HUES6 (cell line): Measurements from ENCODE around the gene BTBD9.

Experiments used
- H3K27ac ChIP-seq: 2 replicates; pipeline ENCODE4 v1.7.0; 2013; ENCODE audit warnings: low read depth, mild to moderate bottlenecking, low read length, inconsistent platforms
- H3K27me3 ChIP-seq: 2 replicates; pipeline ENCODE4 v1.6.1; 2013; ENCODE audit warnings: low read length; ENCODE audit not compliant: control insufficient read depth, insufficient read depth
- H3K36me3 ChIP-seq: 2 replicates; pipeline ENCODE4 v1.6.1; 2013; ENCODE audit warnings: low read length; ENCODE audit not compliant: control insufficient read depth, insufficient read depth
- H3K4me1 ChIP-seq: 2 replicates; pipeline ENCODE4 v1.6.1; 2013; ENCODE audit warnings: low read length; ENCODE audit not compliant: control insufficient read depth, insufficient read depth
- H3K4me3 ChIP-seq: 2 replicates; pipeline ENCODE4 v1.5.1; 2013; ENCODE audit warnings: low read depth, low read length
- H3K9ac ChIP-seq: one replicate; pipeline ENCODE4 v1.6.1; 2013; ENCODE audit warnings: mild to moderate bottlenecking, low read length
- H3K9me3 ChIP-seq: 2 replicates; pipeline ENCODE4 v1.6.1; 2013; ENCODE audit warnings: low read depth, low read length; ENCODE audit not compliant: control insufficient read depth, insufficient read depth

BTBD9 gene

GRCh38 chr6:38287487-38287886 lies 352.2 kb downstream of the BTBD9 start:
- no peak overlapping the region for H3K27ac ChIP-seq
- no peaks in the 10 kb centered on the region for H3K27me3 ChIP-seq
- H3K4me3 ChIP-seq: no peak overlapping the region
- H3K36me3 ChIP-seq: no peaks in the 10 kb centered on the region
- H3K9ac ChIP-seq: no peak overlapping the region
- H3K4me1 ChIP-seq: peaks cover 16% of the 10 kb centered on the region; the same call in 1 of the 2 replicates
- H3K9me3 ChIP-seq: no peaks in the 10 kb centered on the region

GRCh38 chr6:38284802-38285394 lies 354.8 kb downstream of the BTBD9 start:
- Histone ChIP-seq H3K36me3 (no peaks in the 10 kb centered on the region), H3K9me3 (no peaks in the 10 kb centered on the region), H3K9ac (no peak overlapping the region), H3K27me3 (no peaks in the 10 kb centered on the region), H3K27ac (no peak overlapping the region), H3K4me3 (no peak overlapping the region), H3K4me1 (peaks cover 25% of the 10 kb centered on the region)

- Histone ChIP-seq H3K4me1 (peaks cover 26% of the 10 kb centered on the region), H3K4me3 (no peak overlapping the region)
Measured at GRCh38 chr6:38283734-38284362, 355.9 kb downstream of the BTBD9 start.

GRCh38 chr6:38282911-38283310 lies 356.8 kb downstream of the BTBD9 start:
- Histone ChIP-seq H3K4me3 (no peak overlapping the region), H3K9me3 (no peaks in the 10 kb centered on the region), H3K4me1 (peaks cover 26% of the 10 kb centered on the region), H3K36me3 (no peaks in the 10 kb centered on the region), H3K27ac (no peak overlapping the region), H3K27me3 (no peaks in the 10 kb centered on the region), H3K9ac (no peak overlapping the region)

More at GRCh38 chr6:38283734-38284362, 355.9 kb downstream of the BTBD9 start:
- no peaks in the 10 kb centered on the region for H3K9me3 ChIP-seq
- H3K27ac ChIP-seq: no peak overlapping the region
- H3K36me3 ChIP-seq: no peaks in the 10 kb centered on the region
- H3K9ac ChIP-seq: no peak overlapping the region
- H3K27me3 ChIP-seq: no peaks in the 10 kb centered on the region

GRCh38 chr6:38281126-38281525 lies 358.6 kb downstream of the BTBD9 start:
- Histone ChIP-seq H3K4me1 (peaks cover 26% of the 10 kb centered on the region), H3K36me3 (no peaks in the 10 kb centered on the region), H3K9me3 (no peaks in the 10 kb centered on the region), H3K27me3 (no peaks in the 10 kb centered on the region), H3K9ac (no peak overlapping the region), H3K27ac (no peak overlapping the region), H3K4me3 (no peak overlapping the region)

- H3K27me3 ChIP-seq: no peaks in the 10 kb centered on the region
- H3K36me3 ChIP-seq: no peaks in the 10 kb centered on the region
- H3K4me3 ChIP-seq: no peak overlapping the region
- H3K9ac ChIP-seq: no peak overlapping the region
- H3K27ac ChIP-seq: no peak overlapping the region
- H3K4me1 ChIP-seq: peaks cover 26% of the 10 kb centered on the region
- no peaks in the 10 kb centered on the region for H3K9me3 ChIP-seq
Measured at GRCh38 chr6:38279963-38280588, 359.7 kb downstream of the BTBD9 start.

- Histone ChIP-seq H3K36me3 (no peaks in the 10 kb centered on the region), H3K27me3 (no peaks in the 10 kb centered on the region), H3K9me3 (no peaks in the 10 kb centered on the region)
Measured at GRCh38 chr6:38279423-38279822, 360.3 kb downstream of the BTBD9 start.

GRCh38 chr6:38273325-38273724 lies 366.4 kb downstream of the BTBD9 start:
- Histone ChIP-seq H3K36me3 (no peaks in the 10 kb centered on the region), H3K27ac (no peak overlapping the region), H3K27me3 (no peaks in the 10 kb centered on the region), H3K4me1 (peaks cover 42% of the 10 kb centered on the region), H3K4me3 (no peak overlapping the region), H3K9ac (no peak overlapping the region), H3K9me3 (no peaks in the 10 kb centered on the region)

More at GRCh38 chr6:38279423-38279822, 360.3 kb downstream of the BTBD9 start:
- Histone ChIP-seq H3K4me3 (no peak overlapping the region), H3K4me1 (peaks cover 26% of the 10 kb centered on the region), H3K9ac (no peak overlapping the region), H3K27ac (no peak overlapping the region)

GRCh38 chr6:38272222-38272621 lies 367.5 kb downstream of the BTBD9 start:
- H3K9ac ChIP-seq: no peak overlapping the region

GRCh38 chr6:38271081-38271480 lies 368.6 kb downstream of the BTBD9 start:
- no peak overlapping the region for H3K4me3 ChIP-seq
- no peaks in the 10 kb centered on the region for H3K36me3 ChIP-seq
- H3K27me3 ChIP-seq: no peaks in the 10 kb centered on the region
- no peaks in the 10 kb centered on the region for H3K9me3 ChIP-seq
- peaks cover 52% of the 10 kb centered on the region for H3K4me1 ChIP-seq
- no peak overlapping the region for H3K9ac ChIP-seq
- H3K27ac ChIP-seq: no peak overlapping the region

More at GRCh38 chr6:38272222-38272621, 367.5 kb downstream of the BTBD9 start:
- Histone ChIP-seq H3K4me1 (peaks cover 46% of the 10 kb centered on the region), H3K9me3 (no peaks in the 10 kb centered on the region), H3K36me3 (no peaks in the 10 kb centered on the region), H3K27me3 (no peaks in the 10 kb centered on the region), H3K27ac (no peak overlapping the region), H3K4me3 (no peak overlapping the region)

GRCh38 chr6:38270367-38270766 lies 369.4 kb downstream of the BTBD9 start:
- peaks cover 52% of the 10 kb centered on the region for H3K4me1 ChIP-seq

More at GRCh38 chr6:38270367-38270766, 369.4 kb downstream of the BTBD9 start:
- Histone ChIP-seq H3K36me3 (no peaks in the 10 kb centered on the region), H3K27me3 (no peaks in the 10 kb centered on the region), H3K4me3 (no peak overlapping the region), H3K27ac (no peak overlapping the region), H3K9me3 (no peaks in the 10 kb centered on the region), H3K9ac (no peak overlapping the region)
